GM18907 (cell line): Measurements from ENCODE around the gene KCNG4.
"Not testable (repeated sequence)": the region's sequence is repeated elsewhere in the genome, so short reads cannot be mapped to it uniquely, and the experiment has no call there.

Experiments used
- ATAC-seq: cut with Tn5 transposase; IDR thresholded peaks from one replicate; pipeline ENCODE4 v1.9.1; 2021; ENCODE audit warnings: mild to moderate bottlenecking, moderate library complexity; ENCODE audit not compliant: unreplicated experiment

The KCNG4 gene

GRCh38 chr16:84237994-84238750 is 1.6 kb downstream of the KCNG4 start:
- no peak for ATAC-seq

- ATAC-seq = no peak
Observed at GRCh38 chr16:84236671-84237070, 3.1 kb downstream of the KCNG4 start.

GRCh38 chr16:84234321-84235241 is 5.2 kb downstream of the KCNG4 start:
- no peak for ATAC-seq

- ATAC-seq = no peak
Observed at GRCh38 chr16:84233748-84234147, 6.1 kb downstream of the KCNG4 start.

- no peak for ATAC-seq
Observed at GRCh38 chr16:84232969-84233368, 6.8 kb downstream of the KCNG4 start.

GRCh38 chr16:84232060-84232459 is 7.8 kb downstream of the KCNG4 start:
- no peak for ATAC-seq

- no peak for ATAC-seq
Observed at GRCh38 chr16:84229471-84229870, 10.3 kb downstream of the KCNG4 start.

GRCh38 chr16:84228256-84228838 is 11.5 kb downstream of the KCNG4 start:
- no peak for ATAC-seq

- no peak for ATAC-seq
Observed at GRCh38 chr16:84227548-84227947, 12.3 kb downstream of the KCNG4 start.

- no peak for ATAC-seq
Observed at GRCh38 chr16:84226026-84226425, 13.8 kb downstream of the KCNG4 start.

GRCh38 chr16:84225571-84225970 is 14.2 kb downstream of the KCNG4 start:
- ATAC-seq = no peak

- ATAC-seq = no peak
Observed at GRCh38 chr16:84225126-84225525, 14.7 kb downstream of the KCNG4 start.

- no peak for ATAC-seq
Observed at GRCh38 chr16:84224554-84224953, 15.3 kb downstream of the KCNG4 start.

GRCh38 chr16:84223456-84223855 is 16.4 kb downstream of the KCNG4 start:
- no peak for ATAC-seq

GRCh38 chr16:84220851-84221250 is 19.0 kb downstream of the KCNG4 start:
- no peak for ATAC-seq

GRCh38 chr16:84218956-84219355 is 20.9 kb downstream of the KCNG4 start:
- ATAC-seq = no peak

- ATAC-seq = no peak
Observed at GRCh38 chr16:84218176-84218823, 21.5 kb downstream of the KCNG4 start.

GRCh38 chr16:84216144-84216543 is 23.7 kb downstream of the KCNG4 start:
- ATAC-seq = not testable (repeated sequence)

GRCh38 chr16:84215531-84215930 is 24.3 kb downstream of the KCNG4 start:
- ATAC-seq = no peak

GRCh38 chr16:84214451-84215066 is 25.3 kb downstream of the KCNG4 start:
- no peak for ATAC-seq

GRCh38 chr16:84212631-84213030 is 27.2 kb downstream of the KCNG4 start:
- ATAC-seq = no peak
